ENCODE measurements around the gene ACTG1. TPM values are rescaled to one million over a fixed set of nuclear protein-coding genes. Genes with fewer than 3 reads are reported as not detected.

ACTG1 gene
- total RNA-seq, 1 donor from 2014 or later, result 4,184 TPM

GRCh38 chr17:81538651-81539570 is 26.3 kb upstream of the ACTG1 start:
- Mint-ChIP-seq H3K27me3 (ENCODE audit: unreplicated experiment) (peaks cover 12% of the 10 kb centered on the region), H3K4me3 (ENCODE audit: unreplicated experiment) (no peak overlapping the region), H3K36me3 (ENCODE audit: low read depth, unreplicated experiment) (no peaks in the 10 kb centered on the region), H3K27ac (ENCODE audit: unreplicated experiment) (no peak overlapping the region), H3K9me3 (ENCODE audit: unreplicated experiment) (no peaks in the 10 kb centered on the region), H3K4me1 (ENCODE audit: unreplicated experiment) (no peaks in the 10 kb centered on the region)
- no peak for DNase-seq (ENCODE audit: low spot score)
- TF ChIP-seq CTCF (IDR thresholded peaks at IDR 0.05; ENCODE audit: unreplicated experiment), result no peak

- no peak overlapping the region for H3K4me3 Mint-ChIP-seq (ENCODE audit: unreplicated experiment)
- TF ChIP-seq CTCF (IDR thresholded peaks at IDR 0.05; ENCODE audit: unreplicated experiment), result no peak
- DNase-seq (ENCODE audit: low spot score), result no peak
- H3K27me3 Mint-ChIP-seq (ENCODE audit: unreplicated experiment), result peaks cover 13% of the 10 kb centered on the region
- no peaks in the 10 kb centered on the region for H3K9me3 Mint-ChIP-seq (ENCODE audit: unreplicated experiment)
- H3K4me1 Mint-ChIP-seq (ENCODE audit: unreplicated experiment), result no peaks in the 10 kb centered on the region
- no peaks in the 10 kb centered on the region for H3K36me3 Mint-ChIP-seq (ENCODE audit: low read depth, unreplicated experiment)
- H3K27ac Mint-ChIP-seq (ENCODE audit: unreplicated experiment), result no peak overlapping the region
Measured at GRCh38 chr17:81537856-81538555, 25.4 kb upstream of the ACTG1 start.

- peak; percentile 56 for TF ChIP-seq CTCF (IDR thresholded peaks at IDR 0.05; ENCODE audit: unreplicated experiment)
- DNase-seq (ENCODE audit: low spot score), result peak; percentile 59
- Mint-ChIP-seq H3K27ac (ENCODE audit: unreplicated experiment) (no peak overlapping the region), H3K4me3 (ENCODE audit: unreplicated experiment) (no peak overlapping the region), H3K9me3 (ENCODE audit: unreplicated experiment) (no peaks in the 10 kb centered on the region), H3K36me3 (ENCODE audit: low read depth, unreplicated experiment) (no peaks in the 10 kb centered on the region), H3K4me1 (ENCODE audit: unreplicated experiment) (no peaks in the 10 kb centered on the region), H3K27me3 (ENCODE audit: unreplicated experiment) (peaks cover 13% of the 10 kb centered on the region)
Measured at GRCh38 chr17:81537343-81537855, 24.8 kb upstream of the ACTG1 start.

- Mint-ChIP-seq H3K4me1 (ENCODE audit: unreplicated experiment) (no peaks in the 10 kb centered on the region), H3K27me3 (ENCODE audit: unreplicated experiment) (peaks cover 13% of the 10 kb centered on the region), H3K27ac (ENCODE audit: unreplicated experiment) (no peak overlapping the region), H3K9me3 (ENCODE audit: unreplicated experiment) (no peaks in the 10 kb centered on the region), H3K36me3 (ENCODE audit: low read depth, unreplicated experiment) (no peaks in the 10 kb centered on the region), H3K4me3 (ENCODE audit: unreplicated experiment) (no peak overlapping the region)
- TF ChIP-seq CTCF (IDR thresholded peaks at IDR 0.05; ENCODE audit: unreplicated experiment), result no peak
- DNase-seq (ENCODE audit: low spot score), result no peak
Measured at GRCh38 chr17:81536299-81537290, 24.0 kb upstream of the ACTG1 start.
